Fibroblast of skin of left biceps (primary cell): ENCODE measurements around the gene BMS1.
A peak's percentile ranks its signal among the peaks of the same experiment; 100 is the strongest.
"Not testable (repeated sequence)": the region's sequence is repeated elsewhere in the genome, so short reads cannot be mapped to it uniquely, and the experiment has no call there.

ENCODE experiments used
- DNase-seq, 2 experiments: peaks; one replicate each; pipeline ENCODE4 v3.0.0-alpha.2; 2013; ENCODE audit warnings: low read depth in 2 of 2

BMS1 gene, protein sequence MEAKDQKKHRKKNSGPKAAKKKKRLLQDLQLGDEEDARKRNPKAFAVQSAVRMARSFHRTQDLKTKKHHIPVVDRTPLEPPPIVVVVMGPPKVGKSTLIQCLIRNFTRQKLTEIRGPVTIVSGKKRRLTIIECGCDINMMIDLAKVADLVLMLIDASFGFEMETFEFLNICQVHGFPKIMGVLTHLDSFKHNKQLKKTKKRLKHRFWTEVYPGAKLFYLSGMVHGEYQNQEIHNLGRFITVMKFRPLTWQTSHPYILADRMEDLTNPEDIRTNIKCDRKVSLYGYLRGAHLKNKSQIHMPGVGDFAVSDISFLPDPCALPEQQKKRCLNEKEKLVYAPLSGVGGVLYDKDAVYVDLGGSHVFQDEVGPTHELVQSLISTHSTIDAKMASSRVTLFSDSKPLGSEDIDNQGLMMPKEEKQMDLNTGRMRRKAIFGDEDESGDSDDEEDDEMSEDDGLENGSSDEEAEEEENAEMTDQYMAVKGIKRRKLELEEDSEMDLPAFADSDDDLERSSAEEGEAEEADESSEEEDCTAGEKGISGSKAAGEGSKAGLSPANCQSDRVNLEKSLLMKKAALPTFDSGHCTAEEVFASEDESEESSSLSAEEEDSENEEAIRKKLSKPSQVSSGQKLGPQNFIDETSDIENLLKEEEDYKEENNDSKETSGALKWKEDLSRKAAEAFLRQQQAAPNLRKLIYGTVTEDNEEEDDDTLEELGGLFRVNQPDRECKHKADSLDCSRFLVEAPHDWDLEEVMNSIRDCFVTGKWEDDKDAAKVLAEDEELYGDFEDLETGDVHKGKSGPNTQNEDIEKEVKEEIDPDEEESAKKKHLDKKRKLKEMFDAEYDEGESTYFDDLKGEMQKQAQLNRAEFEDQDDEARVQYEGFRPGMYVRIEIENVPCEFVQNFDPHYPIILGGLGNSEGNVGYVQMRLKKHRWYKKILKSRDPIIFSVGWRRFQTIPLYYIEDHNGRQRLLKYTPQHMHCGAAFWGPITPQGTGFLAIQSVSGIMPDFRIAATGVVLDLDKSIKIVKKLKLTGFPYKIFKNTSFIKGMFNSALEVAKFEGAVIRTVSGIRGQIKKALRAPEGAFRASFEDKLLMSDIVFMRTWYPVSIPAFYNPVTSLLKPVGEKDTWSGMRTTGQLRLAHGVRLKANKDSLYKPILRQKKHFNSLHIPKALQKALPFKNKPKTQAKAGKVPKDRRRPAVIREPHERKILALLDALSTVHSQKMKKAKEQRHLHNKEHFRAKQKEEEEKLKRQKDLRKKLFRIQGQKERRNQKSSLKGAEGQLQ

DNA sequence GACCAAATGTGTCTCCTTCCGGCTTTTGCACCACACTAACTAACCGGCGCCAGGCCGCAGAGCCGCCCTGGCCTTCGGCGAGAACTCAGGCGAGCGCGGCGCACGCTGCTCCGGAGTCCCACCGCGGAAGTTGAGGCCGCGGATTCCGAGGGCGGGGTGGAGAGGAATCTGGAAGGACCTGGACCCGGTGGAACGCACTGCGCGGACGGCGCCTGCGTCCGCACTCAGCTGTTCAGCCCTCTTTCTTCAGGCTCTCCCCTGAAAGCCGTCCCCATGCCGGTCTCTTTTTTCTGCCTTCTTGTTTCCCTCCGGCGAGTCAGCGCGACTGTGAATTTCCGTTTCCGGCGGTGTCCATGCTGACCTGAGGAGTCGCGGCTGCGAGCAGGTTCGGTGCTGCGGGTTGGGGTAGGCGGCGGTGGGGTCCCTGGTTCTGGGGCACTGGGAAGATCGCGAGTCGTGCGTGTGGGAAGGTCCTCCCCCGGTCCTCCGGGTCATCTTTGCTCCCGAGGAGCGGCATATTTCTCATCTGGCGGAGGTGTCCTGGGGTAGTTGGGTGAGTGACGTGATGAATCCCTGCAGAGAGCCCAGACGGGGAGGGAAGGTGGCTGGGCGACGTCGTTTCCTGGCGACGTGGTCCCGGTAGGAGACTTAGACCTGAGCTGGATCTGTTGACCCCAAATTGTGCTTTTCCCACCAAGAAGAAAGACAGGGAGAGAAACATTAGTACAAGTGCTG lies at the start of gene BMS1:
Gene BMS1, plus strand, starts transcription at position 350 of the 735 bp plus-strand sequence. CDS start 1,600 bp downstream, outside the sequence.
- DNase-seq, result peak; percentile 80 to 82

DNA sequence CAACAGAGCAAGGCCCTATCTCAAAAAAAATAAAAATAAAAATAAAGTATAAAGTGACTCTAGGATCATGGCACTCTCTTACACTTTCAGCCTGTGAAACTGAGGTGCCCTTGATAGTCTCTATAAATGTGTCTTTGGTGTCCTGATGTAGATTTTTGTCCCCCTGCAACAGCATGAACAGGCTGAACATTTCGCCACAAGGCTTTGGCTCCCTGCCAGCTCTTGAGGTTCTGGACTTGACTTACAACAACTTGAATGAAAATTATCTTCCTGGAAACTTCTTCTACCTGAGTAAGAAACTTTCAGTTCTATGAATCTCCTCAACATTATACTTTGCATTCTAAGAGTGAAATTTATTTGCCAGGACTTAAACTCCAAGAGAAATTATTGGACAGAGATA lies 48.1 kb upstream of the BMS1 start:
- no peak for DNase-seq

DNA sequence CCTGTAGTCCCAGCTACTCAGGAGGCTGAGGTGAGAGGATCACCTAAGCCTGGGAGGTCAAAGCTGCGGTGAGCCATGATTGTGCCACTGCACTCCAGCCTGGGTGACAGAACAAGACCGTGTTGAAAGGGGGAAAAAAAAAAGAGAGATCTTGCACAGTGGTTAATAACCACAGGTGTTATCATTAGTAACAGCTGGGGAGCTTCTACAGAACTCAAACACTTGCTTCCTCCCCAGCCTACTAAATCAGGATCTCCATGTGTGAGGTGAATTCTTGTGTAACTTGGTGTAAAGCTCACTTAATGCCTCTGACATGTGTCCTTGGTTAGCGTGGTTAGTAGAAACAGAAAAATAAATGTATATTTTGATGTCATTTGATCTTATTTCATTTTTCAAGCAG lies 43.9 kb upstream of the BMS1 start:
- no peak for DNase-seq

DNA sequence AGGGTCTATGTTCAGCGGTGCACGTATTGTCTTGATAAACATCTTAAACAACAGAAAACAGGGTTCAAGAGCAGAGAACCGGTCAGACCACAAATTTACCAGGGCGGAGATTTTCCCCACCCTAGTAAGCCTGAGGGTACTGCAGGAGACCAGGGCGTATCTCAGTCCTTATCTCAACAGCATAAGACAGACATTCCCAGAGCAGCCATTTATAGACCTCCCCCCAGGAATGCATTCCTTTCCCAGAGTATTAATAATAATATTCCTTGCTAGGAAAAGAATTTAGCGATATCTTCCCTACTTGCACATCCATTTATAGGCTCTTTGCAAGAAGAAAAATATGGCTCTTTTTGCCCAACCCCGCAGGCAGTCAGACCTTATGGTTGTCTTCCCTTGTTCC lies 41.1 kb upstream of the BMS1 start:
- not testable (repeated sequence) for DNase-seq

DNA sequence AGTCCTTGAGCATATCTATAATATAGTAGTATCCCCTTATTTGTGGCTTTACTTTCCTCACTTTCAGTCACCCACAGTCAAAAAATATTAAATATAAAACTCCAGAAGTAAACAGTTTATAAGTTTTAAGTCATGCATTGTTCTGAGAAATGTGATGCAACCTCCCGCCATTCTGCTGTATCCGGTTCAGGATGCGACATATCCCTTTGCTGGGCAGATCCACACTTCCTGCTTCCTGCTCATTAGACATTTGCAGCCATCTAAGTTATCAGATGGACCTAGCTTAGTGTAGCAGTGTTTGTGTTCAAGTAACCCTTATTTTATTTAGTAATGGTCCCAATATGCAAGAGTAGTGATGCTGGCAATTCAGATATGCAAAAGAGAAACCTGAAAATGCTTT lies 38.9 kb upstream of the BMS1 start:
- DNase-seq, result no peak

DNA sequence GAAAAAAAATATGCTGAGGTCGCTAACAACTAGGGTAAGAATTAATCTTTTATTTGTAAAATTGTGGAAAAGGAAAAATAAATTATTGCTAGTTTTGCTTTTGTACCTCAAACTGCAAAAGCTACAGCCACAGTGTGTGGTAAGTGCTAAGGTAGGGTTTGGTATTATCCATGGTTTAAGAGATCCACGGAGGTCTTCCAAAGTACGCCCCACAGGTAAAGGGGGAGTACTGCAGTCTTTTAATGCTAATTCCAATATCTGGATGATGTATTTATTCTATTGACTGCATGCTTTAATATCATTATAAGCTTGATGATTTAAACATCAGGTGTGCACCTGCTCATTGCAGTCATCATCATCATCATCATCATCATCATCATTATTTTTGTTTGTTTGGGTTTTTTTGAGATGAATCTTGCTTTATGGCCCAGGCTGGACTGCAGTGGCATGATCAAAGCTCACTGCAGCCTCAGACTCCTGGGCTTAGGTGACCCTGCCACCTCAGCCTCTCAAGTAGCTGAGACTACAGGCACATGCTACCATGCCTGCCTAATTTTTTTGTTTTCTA lies 38.4 kb upstream of the BMS1 start:
- DNase-seq, result no peak

DNA sequence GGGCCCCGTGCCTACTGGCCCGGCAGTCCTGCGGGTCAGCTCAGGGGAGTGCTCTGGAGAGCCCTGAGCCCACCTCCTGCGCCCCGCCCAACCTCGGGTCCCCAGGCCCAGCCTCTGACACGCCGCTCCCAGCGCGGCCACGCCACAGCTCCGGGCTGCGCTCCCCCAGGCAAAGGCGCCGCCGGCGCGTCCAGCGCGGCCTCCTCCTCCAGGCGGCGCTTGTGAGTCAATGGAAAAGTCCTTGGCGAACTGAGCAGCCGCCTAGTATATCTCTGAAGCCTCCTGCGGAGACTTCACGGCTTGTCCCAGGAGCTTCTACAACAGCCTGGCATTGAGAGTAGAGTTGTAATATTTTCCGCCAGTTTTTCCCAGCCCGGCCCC lies 29.5 kb upstream of the BMS1 start:
- DNase-seq, result peak; percentile 17 to 25

DNA sequence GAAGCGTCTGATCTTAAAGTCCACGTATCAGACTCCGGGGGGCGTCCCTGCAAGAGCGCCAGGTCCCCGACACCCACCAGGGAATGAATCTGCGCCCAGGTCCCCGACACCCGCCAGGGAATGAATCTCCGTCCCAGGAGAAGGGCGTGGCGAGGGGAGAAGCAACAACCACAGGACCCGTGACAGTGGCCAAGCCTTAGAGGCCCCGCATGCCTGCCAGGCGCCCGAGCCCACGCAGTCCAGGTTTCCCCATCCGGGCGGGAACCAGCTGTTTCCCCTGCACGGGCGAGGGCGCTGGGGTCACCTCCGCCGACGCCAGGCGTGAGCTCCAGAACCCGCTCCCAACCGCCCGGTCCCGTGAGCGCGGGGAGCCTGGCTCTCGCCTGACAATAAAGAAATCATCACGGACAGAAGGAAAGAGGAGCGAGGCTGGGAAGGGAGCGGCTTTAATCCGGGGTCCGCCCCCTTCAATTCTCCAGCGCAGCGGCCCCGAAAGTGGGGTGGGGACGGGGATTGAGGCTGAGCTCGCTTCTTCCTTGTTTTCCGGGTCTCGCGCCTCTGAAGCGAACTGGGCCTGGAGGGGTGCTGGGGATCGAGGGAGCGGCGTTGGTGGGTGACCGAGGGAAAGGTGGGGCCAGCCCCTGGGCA lies 29.0 kb upstream of the BMS1 start:
- DNase-seq, result no peak

DNA sequence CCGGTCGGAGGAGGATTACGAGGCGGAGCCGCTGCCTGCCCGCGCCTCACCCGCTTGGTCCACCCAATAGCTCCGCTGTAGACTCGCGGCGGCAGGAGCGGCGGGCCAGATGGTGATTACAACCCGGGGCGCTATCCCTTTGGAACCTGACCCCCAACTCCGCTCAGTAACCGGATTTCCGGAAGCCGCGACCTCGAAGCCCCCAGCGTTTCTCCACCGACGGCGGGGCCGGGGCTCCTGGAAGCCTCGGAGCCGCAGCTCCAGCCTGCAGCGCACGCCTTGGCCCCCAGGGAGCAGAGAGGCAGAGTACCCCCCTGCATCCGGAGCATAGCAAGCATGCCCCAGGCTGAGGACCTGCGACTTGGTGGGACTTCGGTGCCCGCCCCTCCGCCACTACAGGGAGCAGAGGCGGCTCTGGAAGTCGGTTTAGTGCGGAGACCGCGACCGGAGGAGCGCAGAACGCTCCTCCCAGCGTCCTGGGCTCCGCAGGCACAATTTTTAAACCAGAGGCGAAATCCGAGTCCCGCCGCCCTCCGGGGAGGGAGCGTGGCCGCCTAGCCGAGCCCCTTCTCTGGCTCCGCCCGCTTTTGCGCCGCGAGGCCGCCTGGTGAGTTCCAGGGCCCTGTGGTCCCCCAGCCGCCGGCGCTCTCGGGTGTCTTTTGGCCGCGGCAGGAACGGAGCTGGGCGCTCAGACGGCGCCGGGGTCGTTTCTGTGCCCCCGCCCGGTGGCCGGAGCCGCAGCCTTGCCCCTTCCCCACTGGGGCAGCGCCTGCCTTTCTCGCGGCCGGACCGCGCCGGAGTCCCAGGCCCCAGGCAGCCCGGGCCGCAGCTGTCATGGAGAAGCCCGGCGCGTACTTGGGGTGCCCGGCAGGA lies 28.2 kb upstream of the BMS1 start:
- DNase-seq, result no peak

DNA sequence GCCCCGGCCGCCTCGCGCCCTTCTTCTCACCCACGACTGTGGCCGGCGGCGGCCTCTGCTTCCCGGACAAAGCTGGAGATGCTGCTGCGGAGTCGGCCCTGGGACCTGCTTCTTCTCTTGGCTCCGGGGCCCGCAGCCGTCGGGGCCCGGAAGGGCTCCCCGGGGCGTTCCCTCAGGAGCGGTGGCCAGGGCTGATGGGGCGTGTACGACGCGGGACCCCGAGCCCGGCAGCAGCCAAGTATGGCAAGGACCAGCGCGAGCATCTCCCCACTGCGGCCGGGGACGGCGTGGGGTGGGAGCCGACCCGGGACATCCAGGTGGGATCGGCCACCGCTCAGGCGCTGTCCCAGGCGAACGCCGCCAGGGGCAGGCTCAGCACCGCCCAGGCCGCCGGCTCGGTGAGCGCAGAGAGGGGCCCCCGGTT lies 27.6 kb upstream of the BMS1 start:
- no peak for DNase-seq

DNA sequence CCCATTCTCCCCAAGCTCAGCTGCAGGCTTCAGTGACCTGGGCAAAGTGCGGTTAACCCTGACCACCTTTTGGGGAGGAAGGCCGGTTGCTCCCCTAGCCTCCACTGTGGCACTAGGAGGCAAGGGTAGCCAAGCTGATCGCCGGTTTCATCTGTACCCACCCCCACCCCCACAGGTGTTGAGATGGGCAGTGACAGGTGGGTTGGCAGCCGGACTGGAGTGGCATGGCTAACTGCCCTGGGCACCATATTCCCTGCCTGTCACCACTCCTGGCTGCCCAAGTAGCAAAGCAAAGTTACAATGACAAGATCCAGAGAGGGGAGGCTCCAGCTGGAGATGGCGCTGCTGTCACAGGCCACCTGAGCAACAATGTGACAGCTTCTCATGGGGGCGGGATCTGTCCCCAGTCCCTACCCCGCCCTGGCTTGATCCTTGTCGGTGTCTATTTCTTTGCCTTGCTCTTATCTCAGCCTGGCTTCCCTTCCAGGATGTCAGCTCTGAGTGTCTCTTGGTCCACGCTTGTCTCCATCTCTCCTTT lies 27.0 kb upstream of the BMS1 start:
- DNase-seq, result no peak

DNA sequence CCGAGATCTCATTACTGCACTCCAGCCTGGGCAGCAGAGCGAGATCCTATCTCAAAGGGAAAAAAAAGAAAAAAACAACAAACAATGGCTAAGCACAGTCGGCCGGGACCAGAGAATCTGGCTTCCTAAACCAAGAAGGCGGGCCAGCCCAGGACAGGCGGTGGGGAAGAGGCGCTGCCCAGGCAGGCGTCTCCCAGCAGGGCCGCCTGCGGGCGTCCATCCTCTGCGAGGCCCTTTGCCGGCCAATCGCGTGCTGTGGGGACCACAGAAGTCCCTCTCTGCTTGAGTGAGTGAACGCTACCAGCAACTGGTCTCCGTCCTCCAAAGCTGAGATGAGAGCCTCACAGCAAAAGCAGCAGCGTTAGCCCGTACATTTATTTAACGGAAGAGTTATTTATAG lies 14.7 kb upstream of the BMS1 start:
- DNase-seq, result no peak

DNA sequence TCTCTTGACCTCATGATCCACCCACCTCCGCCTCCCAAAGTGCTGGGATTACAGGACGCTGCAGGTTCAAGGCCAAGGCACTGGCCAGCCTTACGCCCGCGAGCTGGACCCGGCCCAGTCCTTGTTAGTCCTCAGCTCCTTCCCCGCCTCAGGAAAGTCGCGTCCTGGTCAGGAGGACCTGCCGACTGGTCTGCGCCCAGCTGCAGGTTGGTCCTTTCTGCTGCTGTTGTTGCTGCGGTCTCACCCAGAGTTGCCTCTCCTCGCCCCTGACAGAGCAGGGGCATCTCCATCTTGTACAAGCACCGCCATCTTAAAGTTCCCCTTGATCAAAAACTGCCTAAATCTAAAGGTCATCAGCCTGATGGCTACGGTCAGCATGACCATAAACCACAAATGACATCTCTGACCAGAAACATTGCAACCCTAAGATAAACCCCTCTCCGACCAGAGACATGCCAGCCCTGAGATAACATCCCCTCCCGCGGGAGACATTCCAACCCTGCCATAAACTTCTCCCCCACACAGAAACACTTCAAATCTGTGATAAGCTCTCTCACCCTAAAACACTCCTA lies 13.9 kb upstream of the BMS1 start:
- DNase-seq, result no peak

DNA sequence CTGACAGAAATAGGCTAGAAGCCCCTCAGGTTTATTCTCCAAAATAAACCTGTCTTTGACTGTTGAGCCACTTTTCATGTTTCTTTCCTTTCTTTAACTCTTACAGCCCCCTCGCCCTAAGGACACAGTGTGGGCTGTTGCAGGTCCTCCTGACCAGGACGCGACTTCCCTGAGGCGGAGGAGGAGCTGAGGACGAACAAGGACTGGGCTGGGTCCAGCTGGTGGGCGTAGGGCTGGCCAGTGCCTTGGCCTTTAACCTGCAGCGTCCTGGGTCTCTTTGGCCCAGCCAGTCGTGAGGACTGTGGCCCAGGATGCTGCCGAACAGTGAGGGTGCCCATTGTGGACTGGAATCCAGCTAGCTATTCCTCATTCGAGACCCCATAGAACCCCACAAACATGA lies 13.4 kb upstream of the BMS1 start:
- no peak for DNase-seq

DNA sequence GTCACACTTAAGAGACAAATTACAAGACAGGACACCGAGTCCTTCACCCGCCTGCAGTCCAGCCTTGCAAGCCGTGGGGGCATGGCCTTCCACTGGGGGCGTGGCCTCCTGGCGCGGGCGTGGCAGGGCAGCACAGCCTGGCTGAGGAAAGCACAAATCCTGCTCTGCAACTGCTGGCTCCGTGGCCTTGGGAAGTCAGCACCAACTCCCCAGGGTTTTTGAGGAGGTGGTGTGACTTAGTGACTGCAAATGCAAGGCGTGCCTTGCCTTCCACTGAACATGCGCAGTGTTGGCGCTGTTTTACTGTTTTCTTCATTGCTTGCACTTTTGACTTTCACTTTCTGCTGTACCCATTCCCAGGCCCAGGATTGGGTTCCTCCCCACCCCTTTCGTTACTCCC lies 12.9 kb upstream of the BMS1 start:
- no peak for DNase-seq

DNA sequence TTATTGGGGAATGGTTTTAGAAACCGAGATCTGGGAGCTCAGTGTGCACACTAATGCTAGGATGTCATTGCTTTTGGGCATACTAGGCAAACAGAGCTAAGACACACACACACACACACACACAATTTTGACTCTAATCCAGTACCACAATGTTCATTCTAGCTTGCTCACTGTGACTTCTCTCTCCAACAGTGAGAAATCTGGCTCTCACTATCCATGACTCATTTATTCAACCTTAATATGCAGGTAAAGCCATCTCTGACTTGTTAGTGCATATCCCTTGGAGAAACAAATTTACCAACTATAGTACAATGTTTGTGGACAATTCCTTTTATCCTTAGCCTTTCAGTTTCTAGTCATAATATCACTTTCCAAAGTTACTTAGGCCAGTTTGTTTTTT lies 5.9 kb upstream of the BMS1 start:
- DNase-seq, result no peak

DNA sequence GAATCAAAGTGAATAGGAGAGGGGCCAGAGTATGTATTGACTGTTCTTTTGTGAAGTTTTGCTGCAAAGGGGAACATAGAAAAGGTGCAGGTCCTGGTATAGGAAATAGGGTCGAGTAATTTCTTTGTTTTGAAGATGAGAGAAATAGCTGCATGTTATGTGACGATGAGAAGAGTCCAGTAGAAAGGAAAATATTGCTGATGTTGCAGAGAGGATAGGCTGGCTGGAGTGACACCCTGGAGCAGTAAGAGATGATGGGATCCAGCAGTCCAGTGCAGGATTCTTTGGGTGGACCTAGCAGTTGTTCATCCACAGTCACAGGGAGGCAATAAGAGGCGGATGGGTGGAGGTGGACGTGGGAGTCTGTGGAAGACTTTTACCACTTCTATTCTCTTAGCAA lies 2.1 kb upstream of the BMS1 start:
- DNase-seq, result no peak

DNA sequence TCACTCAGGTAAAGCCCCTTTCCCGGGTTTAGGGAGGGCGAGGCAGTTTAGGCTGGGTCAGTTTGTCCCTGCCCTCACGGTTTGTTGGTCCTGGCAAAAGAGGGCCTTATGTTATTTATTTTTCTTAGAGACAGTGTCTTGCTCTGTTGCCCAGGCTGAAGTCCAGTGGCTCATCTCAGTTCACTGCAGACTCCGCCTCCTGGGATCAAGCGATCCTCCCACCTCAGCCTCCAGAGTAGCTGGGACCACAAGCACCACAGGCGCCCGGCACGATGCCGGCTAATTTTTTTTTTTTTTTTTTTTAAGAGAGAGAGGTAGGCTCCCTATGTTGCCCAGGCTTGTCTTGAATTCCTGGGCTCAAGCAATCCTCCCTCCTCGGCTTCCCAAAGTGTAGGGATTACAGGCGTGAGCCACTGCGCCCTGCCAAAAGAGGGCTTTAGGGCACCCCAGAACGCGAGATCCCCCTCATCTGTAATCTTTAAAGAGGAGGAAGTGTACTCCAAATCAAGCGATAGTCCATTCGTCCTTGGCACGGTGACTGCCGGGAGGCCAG lies 626 bp upstream of the BMS1 start:
- no peak for DNase-seq

DNA sequence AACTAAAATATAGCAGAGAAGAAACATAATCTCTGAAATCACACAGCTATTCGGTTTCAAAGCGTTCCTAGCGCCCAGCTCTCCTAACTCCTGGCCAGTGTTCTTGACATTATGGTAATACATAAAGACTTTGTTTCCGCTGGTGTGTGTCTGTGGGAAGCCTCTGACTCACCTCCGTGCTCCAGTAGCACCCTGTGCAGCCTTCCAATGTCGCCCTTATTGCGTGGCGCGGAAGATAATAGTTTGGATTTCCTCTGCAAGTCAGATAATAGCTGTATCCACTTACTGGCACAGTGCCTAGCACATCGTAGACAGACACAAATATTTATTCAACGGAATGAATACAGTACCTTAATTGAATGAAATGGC lies 570 bp downstream of the BMS1 start:
- peak in 1 of 2 experiments; percentile 4 for DNase-seq
